HepG2 (cell line): ENCODE data around the gene LRIG1. TPM values are rescaled to one million over a fixed set of nuclear protein-coding genes. Genes with fewer than 3 reads are reported as not detected.

ENCODE experiments used
- FOXO1 ChIP-seq: sonication (generic); formaldehyde crosslinking; IDR thresholded peaks from 2 replicates; pipeline ENCODE4 v1.4.0; 2020; ENCODE audit warnings: missing genetic modification reagents
- FOXP4 ChIP-seq: sonication (generic); formaldehyde crosslinking; IDR thresholded peaks from 2 replicates; pipeline ENCODE4 v1.4.0; 2020; ENCODE audit warnings: missing genetic modification reagents
- HOMEZ ChIP-seq: IDR thresholded peaks from 2 replicates; pipeline ENCODE4 v1.6.1; 2016; ENCODE audit warnings: low read depth
- KAT2B ChIP-seq: fragments of 150-350 bp; IDR thresholded peaks from 2 replicates; pipeline ENCODE4 v1.6.1; 2014; ENCODE audit warnings: low read depth, low read length, borderline replicate concordance
- ONECUT2 ChIP-seq: sonication (generic); formaldehyde crosslinking; IDR thresholded peaks from 2 replicates; pipeline ENCODE4 v1.4.0; 2020; ENCODE audit warnings: missing genetic modification reagents
- PHF5A ChIP-seq: IDR thresholded peaks from one replicate; pipeline ENCODE4 v1.6.1; 2018; ENCODE audit warnings: low read depth, missing genetic modification reagents; ENCODE audit not compliant: unreplicated experiment
- RORA ChIP-seq: sonication (generic); formaldehyde crosslinking; IDR thresholded peaks from 2 replicates; pipeline ENCODE4 v1.5.0; 2020; ENCODE audit warnings: mild to moderate bottlenecking, missing genetic modification reagents, moderate library complexity
- SCMH1 ChIP-seq: sonication (generic); formaldehyde crosslinking; IDR thresholded peaks from 2 replicates; pipeline ENCODE4 v1.9.0; 2021; ENCODE audit warnings: missing genetic modification reagents, mild to moderate bottlenecking, borderline replicate concordance
- THAP8 ChIP-seq: sonication (generic); formaldehyde crosslinking; IDR thresholded peaks from 2 replicates; pipeline ENCODE4 v1.5.1; 2020; ENCODE audit warnings: missing genetic modification reagents, mild to moderate bottlenecking, borderline replicate concordance
- ZBTB46 ChIP-seq: sonication (generic); formaldehyde crosslinking; IDR thresholded peaks from 2 replicates; pipeline ENCODE4 v1.4.0; 2020; ENCODE audit warnings: mild to moderate bottlenecking, missing genetic modification reagents, borderline replicate concordance
- ZHX1 ChIP-seq: sonication (generic); formaldehyde crosslinking; IDR thresholded peaks from 2 replicates; pipeline ENCODE4 v1.8.1; 2022; ENCODE audit warnings: low read depth, mild to moderate bottlenecking, missing genetic modification reagents
- ZNF264 ChIP-seq: sonication (generic); formaldehyde crosslinking; IDR thresholded peaks from 2 replicates; pipeline ENCODE4 v1.4.0; 2020; ENCODE audit warnings: missing genetic modification reagents
- ZNF468 ChIP-seq: sonication (generic); formaldehyde crosslinking; IDR thresholded peaks from 2 replicates; pipeline ENCODE4 v1.8.0; 2022; ENCODE audit warnings: mild to moderate bottlenecking, moderate library complexity, missing genetic modification reagents
- ZNF558 ChIP-seq: sonication (generic); formaldehyde crosslinking; IDR thresholded peaks from 2 replicates; pipeline ENCODE4 v1.9.0; 2022; ENCODE audit warnings: mild to moderate bottlenecking, missing genetic modification reagents, borderline replicate concordance
- ZNF841 ChIP-seq: sonication (generic); formaldehyde crosslinking; IDR thresholded peaks from 2 replicates; pipeline ENCODE4 v1.8.1; 2023; ENCODE audit warnings: missing genetic modification reagents, borderline replicate concordance
- ZXDC ChIP-seq: sonication (generic); formaldehyde crosslinking; IDR thresholded peaks from 2 replicates; pipeline ENCODE4 v1.5.0; 2020; ENCODE audit warnings: mild to moderate bottlenecking, missing genetic modification reagents
- polyA plus RNA-seq, 8 experiments: library from polyadenylated mRNA; depleted of rRNA in 3 of 8; stranded (reverse) in 7 of 8; unstranded in 1 of 8; fragments of >200 nt; fragmentation: Illumina TruSeq in 4 of 8; extraction: Trizol in 4 of 8; gene quantifications; 2 replicates each; pipeline versions ENCODE4 v1.2.1 to v1.2.3, GENCODE V29; 2011 to 2016; ENCODE audit warnings: low read depth in 4 of 8, missing spikeins in 1 of 8, mixed read lengths in 1 of 8; ENCODE audit not compliant: insufficient read depth in 1 of 8
- total RNA-seq, 5 experiments: library from RNA; depleted of rRNA; stranded (reverse); fragments of >200 nt; fragmentation: Illumina TruSeq; extraction: Trizol; gene quantifications; 2 replicates each; pipeline ENCODE4 v1.2.3, GENCODE V29; 2016; ENCODE audit warnings: low read depth in 1 of 5

Gene LRIG1
- total and polyA plus RNA-seq, 2 of the 13 experiments (the other 11 are each of a cell fraction or from before 2014, with no cell fraction given) = 17.8 to 24.8 TPM

GRCh38 chr3:66481071-66482017 is 19.5 kb downstream of the LRIG1 start (continued):
- TF ChIP-seq THAP8 (no peak), KAT2B (no peak), ZNF264 (CRISPR knock-in tag) (peak; percentile 85; the same call in 1 of the 2 replicates), SCMH1 (CRISPR knock-in tag) (no peak), ONECUT2 (CRISPR knock-in tag) (peak; percentile 65), ZHX1 (CRISPR knock-in tag) (0 out of 2 replicates have a peak, but pooled peaks have one; percentile 50), FOXP4 (CRISPR knock-in tag) (peak; percentile 100), ZXDC (CRISPR knock-in tag) (no peak), HOMEZ (CRISPR knock-in tag) (peak; percentile 81), ZNF558 (CRISPR knock-in tag) (no peak), FOXO1 (CRISPR knock-in tag) (peak; percentile 98), ZNF841 (no peak), ZNF468 (CRISPR knock-in tag) (no peak), ZBTB46 (CRISPR knock-in tag) (no peak), RORA (CRISPR knock-in tag) (no peak), PHF5A (CRISPR knock-in tag) (peak; percentile 90)
